ENCODE results near the gene PADI3. TPM values are rescaled to one million over a fixed set of nuclear protein-coding genes. Genes with fewer than 3 reads are reported as not detected.

The PADI3 gene
- total RNA-seq, 4 donors from 2014 or later: 0.23 to 2.1 TPM; not detected in 2

GRCh38 chr1:17263936-17264335 lies 15.0 kb downstream of the PADI3 start:
- no peak for TF ChIP-seq CTCF (IDR thresholded peaks at IDR 0.05)
- TF ChIP-seq POLR2A (IDR thresholded peaks at IDR 0.05): no peak
- no peak overlapping the region for H3K4me3 ChIP-seq (ENCODE audit: low read depth, poor library complexity, severe bottlenecking)
- intact Hi-C loops (cut with DNase I; ENCODE audit: low total_unique reads): no loop called here
- DNase-seq (ENCODE audit: low spot score in 2 of 2): no peak

GRCh38 chr1:17264470-17264869 lies 15.6 kb downstream of the PADI3 start:
- intact Hi-C loops (cut with DNase I; ENCODE audit: low total_unique reads): no loop called here
- 74 to 76% methylated on average over 5 of the region's 5 CpGs for WGBS, 2 donors
- no peak for DNase-seq (ENCODE audit: low spot score in 2 of 2)
- TF ChIP-seq POLR2A (IDR thresholded peaks at IDR 0.05) (no peak), CTCF (IDR thresholded peaks at IDR 0.05) (no peak)
- H3K4me3 ChIP-seq (ENCODE audit: low read depth, poor library complexity, severe bottlenecking): no peak overlapping the region

- intact Hi-C loops (cut with DNase I; ENCODE audit: low total_unique reads): no loop called here
- no peak overlapping the region for H3K4me3 ChIP-seq (ENCODE audit: low read depth, poor library complexity, severe bottlenecking)
- no peak for DNase-seq (ENCODE audit: low spot score in 2 of 2)
- no peak for TF ChIP-seq CTCF (IDR thresholded peaks at IDR 0.05)
- no peak for TF ChIP-seq POLR2A (IDR thresholded peaks at IDR 0.05)
- WGBS, 2 donors: 61% methylated on average over 2 of the region's 2 CpGs
Observed at GRCh38 chr1:17265162-17265561, 16.3 kb downstream of the PADI3 start.

GRCh38 chr1:17265950-17266349 lies 17.1 kb downstream of the PADI3 start:
- no peak overlapping the region for H3K4me3 ChIP-seq (ENCODE audit: low read depth, poor library complexity, severe bottlenecking)
- WGBS, 2 donors: 85 to 94% methylated on average over 4 of the region's 4 CpGs
- intact Hi-C loops (cut with DNase I; ENCODE audit: low total_unique reads): no loop called here
- DNase-seq (ENCODE audit: low spot score in 2 of 2): no peak
- TF ChIP-seq POLR2A (IDR thresholded peaks at IDR 0.05): no peak
- TF ChIP-seq CTCF (IDR thresholded peaks at IDR 0.05): no peak

GRCh38 chr1:17270891-17271765 lies 22.2 kb downstream of the PADI3 start:
- no peak for DNase-seq (ENCODE audit: low spot score in 2 of 2)
- no peak overlapping the region for H3K4me3 ChIP-seq (ENCODE audit: low read depth, poor library complexity, severe bottlenecking)
- TF ChIP-seq CTCF (IDR thresholded peaks at IDR 0.05) (no peak), POLR2A (IDR thresholded peaks at IDR 0.05) (no peak)
- 84 to 89% methylated on average over 21 to 22 of the region's 23 CpGs for WGBS, 2 donors
- intact Hi-C loops (cut with DNase I; ENCODE audit: low total_unique reads): no loop called here

GRCh38 chr1:17272066-17272465 lies 23.2 kb downstream of the PADI3 start:
- DNase-seq (ENCODE audit: low spot score in 2 of 2): no peak
- no peak for TF ChIP-seq CTCF (IDR thresholded peaks at IDR 0.05)
- no peak for TF ChIP-seq POLR2A (IDR thresholded peaks at IDR 0.05)
- no peak overlapping the region for H3K4me3 ChIP-seq (ENCODE audit: low read depth, poor library complexity, severe bottlenecking)
- intact Hi-C loops (cut with DNase I; ENCODE audit: low total_unique reads): no loop called here
- WGBS, 2 donors: 82 to 92% methylated on average over 6 of the region's 6 CpGs
